ENCODE data around the gene TRPM2.
"Not testable (repeated sequence)": the region's sequence is repeated elsewhere in the genome, so short reads cannot be mapped to it uniquely, and the experiment has no call there.

TRPM2 gene

DNA sequence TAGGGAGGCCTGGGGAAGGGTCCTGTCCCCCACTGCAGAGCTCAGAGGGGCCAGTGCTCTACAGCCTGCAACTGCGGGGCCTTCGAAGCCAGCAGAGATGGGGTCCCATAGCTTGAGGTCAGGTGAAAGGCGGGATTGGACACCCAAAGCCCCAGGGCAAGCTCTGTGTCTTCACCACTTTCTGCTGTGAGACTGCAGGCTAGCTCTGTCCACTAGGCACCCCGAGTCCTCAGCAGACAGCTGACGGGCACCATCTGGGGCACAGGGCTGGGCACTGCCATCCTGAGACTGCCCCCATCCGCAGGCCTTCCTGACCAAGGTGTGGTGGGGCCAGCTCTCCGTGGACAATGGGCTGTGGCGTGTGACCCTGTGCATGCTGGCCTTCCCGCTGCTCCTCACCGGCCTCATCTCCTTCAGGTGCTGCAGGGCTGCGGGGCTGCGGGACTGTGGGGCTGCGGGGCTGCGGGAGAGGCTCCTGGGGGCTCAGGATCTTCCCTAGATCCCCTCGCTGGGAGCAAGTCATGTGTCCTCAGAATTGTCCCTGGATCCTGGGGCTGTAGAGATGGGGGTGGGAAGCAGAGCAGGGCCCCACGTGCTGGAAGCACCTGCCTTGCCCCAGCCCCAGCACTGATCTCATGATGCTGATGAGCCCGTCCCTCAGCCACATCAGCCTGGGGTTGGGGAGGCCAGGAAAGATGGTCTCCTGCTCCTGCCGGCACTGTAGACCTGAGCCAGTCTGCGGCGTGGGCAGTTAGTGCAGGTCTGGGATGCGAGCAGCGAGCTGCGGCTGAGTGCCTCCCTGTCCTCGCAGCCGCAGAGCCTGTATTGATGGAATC lies 46.8 kb downstream of the TRPM2 start:
- no peak for DNase-seq

GRCh38 chr21:44400791-44401385 lies 47.5 kb downstream of the TRPM2 start:
- no peak for DNase-seq

DNA sequence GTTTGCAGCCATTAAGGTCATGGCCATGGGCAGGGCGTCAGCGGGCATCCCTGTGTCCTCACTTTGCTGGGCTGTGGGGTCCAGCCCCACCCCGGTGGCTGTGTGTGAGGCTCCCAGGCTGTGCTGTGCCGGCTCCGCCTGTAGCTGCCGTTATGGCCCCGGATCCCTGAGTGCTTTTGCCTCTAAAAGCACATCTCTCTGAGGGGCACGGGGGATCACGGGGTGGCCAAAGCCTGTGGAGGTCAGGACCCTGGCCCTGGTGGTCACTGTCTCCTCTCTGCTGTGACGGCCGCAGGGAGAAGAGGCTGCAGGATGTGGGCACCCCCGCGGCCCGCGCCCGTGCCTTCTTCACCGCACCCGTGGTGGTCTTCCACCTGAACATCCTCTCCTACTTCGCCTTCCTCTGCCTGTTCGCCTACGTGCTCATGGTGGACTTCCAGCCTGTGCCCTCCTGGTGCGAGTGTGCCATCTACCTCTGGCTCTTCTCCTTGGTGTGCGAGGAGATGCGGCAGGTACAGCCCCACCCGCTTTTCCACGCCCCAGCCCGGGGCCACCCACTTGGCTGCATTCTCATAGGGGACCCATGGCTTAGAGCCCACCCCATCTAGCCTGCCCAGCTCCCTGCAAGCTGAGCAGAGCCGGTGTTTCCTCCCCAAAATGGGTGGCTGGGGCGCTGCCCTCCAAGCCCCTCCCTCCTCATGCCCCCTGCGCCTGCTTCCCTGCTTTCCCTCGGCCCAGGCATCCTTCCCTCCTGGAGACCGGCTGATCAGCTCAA lies 48.2 kb downstream of the TRPM2 start:
- DNase-seq: no peak

GRCh38 chr21:44402323-44403105 lies 49.1 kb downstream of the TRPM2 start:
- no peak for DNase-seq

DNA sequence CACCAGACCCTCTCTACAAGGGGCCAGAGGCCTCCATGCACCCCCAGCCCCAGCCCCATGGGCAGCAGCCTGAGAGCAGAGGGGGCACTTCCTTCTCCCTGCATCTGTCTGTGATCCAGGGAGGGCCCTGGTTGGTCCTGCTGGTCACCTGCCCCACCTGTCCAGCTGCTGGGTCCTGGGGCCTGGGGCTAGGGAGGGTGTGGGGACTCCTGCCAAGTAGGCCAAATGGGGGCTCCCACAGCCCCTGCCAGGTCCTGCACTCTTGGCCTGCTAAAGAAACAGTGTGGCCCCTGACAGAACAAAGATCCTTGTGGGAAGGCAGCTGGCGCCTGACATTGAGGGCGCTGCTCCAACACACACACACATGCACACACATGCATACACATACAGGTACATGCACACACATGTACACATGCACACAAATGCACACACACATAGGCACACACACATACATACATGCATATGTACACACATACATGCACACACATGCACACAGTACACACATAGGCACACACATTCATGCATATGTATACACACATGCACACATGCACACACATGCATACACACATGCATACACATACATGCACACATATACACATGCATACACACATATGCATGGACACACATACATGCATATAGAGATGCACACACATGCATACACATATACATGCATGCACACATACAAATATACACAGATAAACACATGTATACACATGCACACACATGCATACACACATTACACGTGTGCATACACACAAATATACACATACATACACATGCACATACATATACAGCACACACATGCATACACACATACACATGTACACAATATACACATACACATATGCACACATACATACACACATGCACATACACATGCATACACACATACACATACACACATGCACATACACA lies 49.9 kb downstream of the TRPM2 start:
- DNase-seq: no peak

- DNase-seq: not testable (repeated sequence)
Measured at GRCh38 chr21:44404482-44404881, 51.1 kb downstream of the TRPM2 start.

- DNase-seq: no peak
Measured at GRCh38 chr21:44405091-44405947, 51.9 kb downstream of the TRPM2 start.

- peak; percentile 45 for DNase-seq
Measured at GRCh38 chr21:44405948-44406872, 52.8 kb downstream of the TRPM2 start.

- no peak for DNase-seq
Measured at GRCh38 chr21:44406953-44407352, 53.5 kb downstream of the TRPM2 start.

DNA sequence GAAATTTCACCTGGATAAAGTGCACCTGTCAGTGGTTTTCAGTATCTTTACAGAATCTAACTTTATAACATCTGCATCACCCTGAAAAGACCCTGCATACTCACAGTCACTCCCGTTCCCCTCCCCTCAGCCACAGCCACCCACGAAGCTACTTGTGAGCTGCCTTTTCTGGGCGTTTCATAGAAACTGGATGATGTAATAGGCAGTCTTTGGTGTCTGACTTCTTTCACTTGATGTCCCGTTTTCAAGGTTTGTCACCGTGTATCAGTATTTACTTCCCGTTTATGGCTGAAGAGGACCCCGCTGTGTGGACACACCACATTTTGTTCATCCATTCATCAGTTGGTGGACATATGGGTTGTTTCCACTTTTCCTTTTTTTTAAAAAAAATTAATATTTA lies 54.1 kb downstream of the TRPM2 start:
- peak; percentile 2 for DNase-seq

- peak; percentile 14 for DNase-seq
Measured at GRCh38 chr21:44408226-44408625, 54.8 kb downstream of the TRPM2 start.

DNA sequence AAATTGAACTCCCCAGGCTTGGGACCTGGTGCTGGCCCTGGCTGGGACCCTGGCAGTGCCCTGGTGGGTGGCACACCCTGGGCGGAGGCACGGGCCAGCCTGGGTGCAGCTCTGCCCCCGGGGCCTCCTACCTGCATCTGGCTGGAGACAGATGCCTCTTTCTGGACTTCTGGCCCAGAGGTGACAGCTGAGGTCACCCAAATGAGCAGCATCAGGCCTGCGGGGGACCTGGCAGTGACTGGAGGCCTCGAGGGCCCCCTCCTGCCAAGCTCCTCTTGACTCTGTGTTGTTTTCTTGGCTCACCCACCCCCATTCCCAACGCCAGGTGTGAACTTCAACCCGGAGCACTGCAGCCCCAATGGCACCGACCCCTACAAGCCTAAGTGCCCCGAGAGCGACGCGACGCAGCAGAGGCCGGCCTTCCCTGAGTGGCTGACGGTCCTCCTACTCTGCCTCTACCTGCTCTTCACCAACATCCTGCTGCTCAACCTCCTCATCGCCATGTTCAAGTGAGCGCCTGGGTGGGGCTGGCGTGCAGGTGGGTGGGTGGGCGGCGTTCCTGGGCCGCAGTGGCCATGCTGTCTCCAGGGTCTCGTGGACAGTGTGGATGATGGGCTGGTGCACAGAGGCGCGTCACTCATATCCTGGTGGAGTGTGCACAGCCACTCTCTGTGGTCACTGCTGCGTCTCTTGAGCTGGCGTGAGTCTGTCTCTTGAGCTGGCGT lies 60.3 kb downstream of the TRPM2 start:
- DNase-seq: no peak

- DNase-seq: no peak
Measured at GRCh38 chr21:44414291-44415072, 61.1 kb downstream of the TRPM2 start.

- no peak for DNase-seq
Measured at GRCh38 chr21:44415073-44416025, 61.9 kb downstream of the TRPM2 start.

DNA sequence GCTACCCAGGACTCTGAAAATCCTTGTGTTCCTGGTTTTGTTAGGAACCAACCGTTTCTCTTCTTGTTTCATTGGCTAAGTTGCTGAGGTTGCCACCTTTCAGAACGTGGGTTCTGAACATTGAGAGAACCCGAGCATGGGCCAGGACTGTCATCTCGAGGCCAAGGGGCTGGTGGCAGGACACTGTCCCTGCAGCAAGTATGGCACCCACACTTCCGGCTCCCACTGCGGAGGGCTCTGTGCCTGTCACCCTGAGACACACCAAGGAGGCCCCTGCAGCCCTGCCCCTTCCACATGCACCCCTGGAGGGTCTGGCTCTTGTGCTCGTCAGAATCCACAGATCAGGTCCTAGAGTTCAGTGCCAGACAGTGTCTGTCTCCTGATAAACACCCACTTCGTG lies 62.8 kb downstream of the TRPM2 start:
- no peak for DNase-seq

- not testable (repeated sequence) for DNase-seq
Measured at GRCh38 chr21:44417621-44418107, 64.2 kb downstream of the TRPM2 start.
